BJ (cell line): Measurements from ENCODE around the gene GAN. TPM values are rescaled to one million over a fixed set of nuclear protein-coding genes. Genes with fewer than 3 reads are reported as not detected.

Experiments
- CTCF ChIA-PET: fragments of 350-600 bp; formaldehyde crosslinking; extraction: SDS; loops from one replicate; lab custom pipeline; 2021; ENCODE audit warnings: antibody characterized with exemption, inconsistent platforms; lab: Yijun Ruan, JAX
- POLR2A ChIA-PET: fragments of 300-600 bp; sonication (Branson Sonifier 250); formaldehyde crosslinking; extraction: SDS; loops from one replicate; lab custom pipeline; 2021; ENCODE audit warnings: antibody characterized with exemption; lab: Charles Lee
- DNase-seq: peaks from one replicate; pipeline ENCODE4 v3.0.0-alpha.2; 2011; ENCODE audit warnings: low read depth
- H3K27me3 ChIP-seq: 2 replicates; pipeline ENCODE4 v1.6.0; 2011; ENCODE audit warnings: low read length; ENCODE audit not compliant: control insufficient read depth, insufficient read depth
- H3K36me3 ChIP-seq: 2 replicates; pipeline ENCODE4 v1.5.1; 2011; ENCODE audit warnings: low read length; ENCODE audit not compliant: control insufficient read depth, insufficient read depth
- H3K4me3 ChIP-seq: 2 replicates; pipeline ENCODE4 v1.5.1; 2011; ENCODE audit warnings: low read depth, mild to moderate bottlenecking, control low read depth, low read length
- polyA minus RNA-seq: library from RNA; depleted of rRNA, polyadenylated mRNA; stranded (reverse); fragments of >200 nt; gene quantifications from 2 replicates; pipeline ENCODE4 v1.2.3, GENCODE V29; 2011; rRNA and poly(A)+ RNA removed
- polyA plus RNA-seq: library from polyadenylated mRNA; depleted of rRNA; stranded (reverse); fragments of >200 nt; gene quantifications from 2 replicates; pipeline ENCODE4 v1.2.3, GENCODE V29; 2011; rRNA removed
- TF ChIP-seq, protein P1 (sequence below): IDR thresholded peaks from 2 replicates; pipeline ENCODE4 v1.5.1; 2011; ENCODE audit warnings: low read depth, mild to moderate bottlenecking, control low read depth, inconsistent platforms, low read length, moderate library complexity; ENCODE audit not compliant: insufficient read depth

The GAN gene, protein sequence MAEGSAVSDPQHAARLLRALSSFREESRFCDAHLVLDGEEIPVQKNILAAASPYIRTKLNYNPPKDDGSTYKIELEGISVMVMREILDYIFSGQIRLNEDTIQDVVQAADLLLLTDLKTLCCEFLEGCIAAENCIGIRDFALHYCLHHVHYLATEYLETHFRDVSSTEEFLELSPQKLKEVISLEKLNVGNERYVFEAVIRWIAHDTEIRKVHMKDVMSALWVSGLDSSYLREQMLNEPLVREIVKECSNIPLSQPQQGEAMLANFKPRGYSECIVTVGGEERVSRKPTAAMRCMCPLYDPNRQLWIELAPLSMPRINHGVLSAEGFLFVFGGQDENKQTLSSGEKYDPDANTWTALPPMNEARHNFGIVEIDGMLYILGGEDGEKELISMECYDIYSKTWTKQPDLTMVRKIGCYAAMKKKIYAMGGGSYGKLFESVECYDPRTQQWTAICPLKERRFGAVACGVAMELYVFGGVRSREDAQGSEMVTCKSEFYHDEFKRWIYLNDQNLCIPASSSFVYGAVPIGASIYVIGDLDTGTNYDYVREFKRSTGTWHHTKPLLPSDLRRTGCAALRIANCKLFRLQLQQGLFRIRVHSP
- polyA plus RNA-seq (2.1 and 4.1 TPM in 2 replicates), polyA minus RNA-seq (10.9 and 12.0 TPM in 2 replicates)

GRCh38 chr16:81314603-81315270 lies at the start of gene GAN:
TSS of gene GAN (plus strand) at chr16:81314962. CDS start at chr16:81315114, 152 bp downstream.
- Histone ChIP-seq H3K4me3 (peak within 1 kb of the TSS; percentile 77), H3K36me3 (0 out of 2 replicates have a peak, but pooled peaks cover 3% of the 10 kb centered on the region), H3K27me3 (no peaks in the 10 kb centered on the region)
- ChIA-PET POLR2A (interaction anchor here (0.7 kb wide), 1 partner anchor 134 kb away, joined by 3 read pairs; no protein-coding TSS in a partner anchor), CTCF (interaction anchor here (1.3 to 1.4 kb wide), 3 partner anchors 66 to 415 kb away, joined by 3 to 5 read pairs (median 4); no protein-coding TSS in a partner anchor)
- TF ChIP-seq, protein P1, sequence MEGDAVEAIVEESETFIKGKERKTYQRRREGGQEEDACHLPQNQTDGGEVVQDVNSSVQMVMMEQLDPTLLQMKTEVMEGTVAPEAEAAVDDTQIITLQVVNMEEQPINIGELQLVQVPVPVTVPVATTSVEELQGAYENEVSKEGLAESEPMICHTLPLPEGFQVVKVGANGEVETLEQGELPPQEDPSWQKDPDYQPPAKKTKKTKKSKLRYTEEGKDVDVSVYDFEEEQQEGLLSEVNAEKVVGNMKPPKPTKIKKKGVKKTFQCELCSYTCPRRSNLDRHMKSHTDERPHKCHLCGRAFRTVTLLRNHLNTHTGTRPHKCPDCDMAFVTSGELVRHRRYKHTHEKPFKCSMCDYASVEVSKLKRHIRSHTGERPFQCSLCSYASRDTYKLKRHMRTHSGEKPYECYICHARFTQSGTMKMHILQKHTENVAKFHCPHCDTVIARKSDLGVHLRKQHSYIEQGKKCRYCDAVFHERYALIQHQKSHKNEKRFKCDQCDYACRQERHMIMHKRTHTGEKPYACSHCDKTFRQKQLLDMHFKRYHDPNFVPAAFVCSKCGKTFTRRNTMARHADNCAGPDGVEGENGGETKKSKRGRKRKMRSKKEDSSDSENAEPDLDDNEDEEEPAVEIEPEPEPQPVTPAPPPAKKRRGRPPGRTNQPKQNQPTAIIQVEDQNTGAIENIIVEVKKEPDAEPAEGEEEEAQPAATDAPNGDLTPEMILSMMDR, result no peak
- DNase-seq, result peak; percentile 78

- Histone ChIP-seq H3K4me3 (no peak overlapping the region), H3K27me3 (no peaks in the 10 kb centered on the region; the same call in 1 of the 2 replicates), H3K36me3 (no peaks in the 10 kb centered on the region)
- ChIA-PET CTCF (no interaction called here), POLR2A (no interaction called here)
- TF ChIP-seq, protein P1, result no peak
- DNase-seq, result no peak
Observed at GRCh38 chr16:81265052-81265451, 49.7 kb upstream of the GAN start.

DNA sequence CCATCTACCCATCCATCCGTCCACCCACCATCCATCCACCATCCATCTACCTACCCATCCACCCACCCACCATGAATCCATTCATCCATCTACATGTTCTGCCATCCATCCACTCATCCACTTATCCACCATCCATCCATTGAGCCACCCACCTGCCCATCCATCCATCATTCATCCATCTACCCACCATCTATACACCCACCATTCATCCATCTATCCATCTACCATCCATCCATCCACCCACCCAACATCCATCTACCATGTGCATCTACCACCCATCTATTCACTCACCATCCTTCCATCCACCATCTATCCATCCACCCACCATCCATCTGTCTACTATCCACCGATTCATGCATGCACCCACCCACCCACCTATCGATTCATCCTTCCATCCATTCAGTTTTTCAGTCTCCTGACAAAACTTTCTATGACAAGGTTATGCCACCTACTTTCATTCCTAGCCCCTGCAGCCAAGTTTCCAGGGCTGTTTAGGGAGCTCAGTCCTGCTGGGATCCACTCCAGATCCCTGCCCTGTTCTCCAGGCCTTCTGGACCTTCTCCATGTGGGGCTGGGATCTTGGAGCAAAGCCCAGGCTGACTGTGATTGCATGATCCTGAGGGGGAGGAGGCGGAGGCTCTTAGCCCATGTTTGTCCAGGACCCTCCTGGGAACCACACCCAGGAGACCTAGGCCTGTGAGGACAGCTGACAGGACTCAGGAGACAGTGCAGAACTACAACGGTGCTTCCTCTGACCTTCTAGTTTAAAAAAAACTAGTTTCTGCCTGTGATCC lies 48.9 kb upstream of the GAN start:
- ChIA-PET CTCF (no interaction called here), POLR2A (no interaction called here)
- TF ChIP-seq, protein P1, result no peak
- no peak for DNase-seq
- H3K36me3 ChIP-seq, result no peaks in the 10 kb centered on the region
- H3K4me3 ChIP-seq, result no peak overlapping the region
- H3K27me3 ChIP-seq, result no peaks in the 10 kb centered on the region; the same call in 1 of the 2 replicates

- H3K4me3 ChIP-seq, result no peak overlapping the region
- TF ChIP-seq, protein P1, result no peak
- H3K36me3 ChIP-seq, result no peaks in the 10 kb centered on the region
- ChIA-PET CTCF (no interaction called here), POLR2A (no interaction called here)
- DNase-seq, result no peak
- H3K27me3 ChIP-seq, result no peaks in the 10 kb centered on the region; the same call in 1 of the 2 replicates
Observed at GRCh38 chr16:81266680-81267095, 48.1 kb upstream of the GAN start.
